ENCODE data around the gene GNG8. TPM values are rescaled to one million over a fixed set of nuclear protein-coding genes. Genes with fewer than 3 reads are reported as not detected.

GNG8 gene
- total and polyA plus RNA-seq, 7 donors, result not detected

DNA sequence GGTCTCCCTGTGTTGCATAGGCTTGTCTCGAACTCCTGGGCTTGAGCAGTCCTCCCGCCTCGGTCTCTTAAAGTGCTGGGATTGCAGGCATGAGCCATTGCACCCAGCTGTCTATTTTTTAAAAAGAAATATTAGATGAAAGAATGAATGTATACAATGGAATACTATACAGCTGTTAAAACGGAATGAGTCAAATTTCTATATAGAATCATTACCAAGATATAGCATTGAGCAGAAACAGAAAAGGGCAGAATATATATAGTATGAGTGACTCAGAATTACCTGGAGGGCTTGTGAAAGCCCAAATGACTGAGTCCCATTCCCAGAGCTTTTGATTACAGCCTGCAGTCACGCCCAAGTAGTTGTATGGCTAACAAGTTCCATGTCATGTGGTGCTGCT is 20.5 kb upstream of the GNG8 start:
- peaks cover 0 to 17% (median 5%) of the 10 kb centered on the region in 4 donors for H3K36me3 ChIP-seq
- H3K27ac ChIP-seq, result peak overlapping the region; percentile 12 to 99 (median 90)
- H3K9me3 ChIP-seq, result no peaks in the 10 kb centered on the region
- no peak overlapping the region for H3K4me3 ChIP-seq
- DNase-seq, result no peak
- 87 to 94% methylated on average over 5 of the region's 5 CpGs for WGBS, 2 donors
- H3K4me1 ChIP-seq, result peaks cover 0 to 71% (median 57%) of the 10 kb centered on the region in 4 donors
- TF ChIP-seq POLR2A (IDR thresholded peaks at IDR 0.05) (no peak), EP300 (IDR thresholded peaks at IDR 0.05) (no peak), POLR2AphosphoS5 (IDR thresholded peaks at IDR 0.05) (no peak)
- TF ChIP-seq, protein P1, sequence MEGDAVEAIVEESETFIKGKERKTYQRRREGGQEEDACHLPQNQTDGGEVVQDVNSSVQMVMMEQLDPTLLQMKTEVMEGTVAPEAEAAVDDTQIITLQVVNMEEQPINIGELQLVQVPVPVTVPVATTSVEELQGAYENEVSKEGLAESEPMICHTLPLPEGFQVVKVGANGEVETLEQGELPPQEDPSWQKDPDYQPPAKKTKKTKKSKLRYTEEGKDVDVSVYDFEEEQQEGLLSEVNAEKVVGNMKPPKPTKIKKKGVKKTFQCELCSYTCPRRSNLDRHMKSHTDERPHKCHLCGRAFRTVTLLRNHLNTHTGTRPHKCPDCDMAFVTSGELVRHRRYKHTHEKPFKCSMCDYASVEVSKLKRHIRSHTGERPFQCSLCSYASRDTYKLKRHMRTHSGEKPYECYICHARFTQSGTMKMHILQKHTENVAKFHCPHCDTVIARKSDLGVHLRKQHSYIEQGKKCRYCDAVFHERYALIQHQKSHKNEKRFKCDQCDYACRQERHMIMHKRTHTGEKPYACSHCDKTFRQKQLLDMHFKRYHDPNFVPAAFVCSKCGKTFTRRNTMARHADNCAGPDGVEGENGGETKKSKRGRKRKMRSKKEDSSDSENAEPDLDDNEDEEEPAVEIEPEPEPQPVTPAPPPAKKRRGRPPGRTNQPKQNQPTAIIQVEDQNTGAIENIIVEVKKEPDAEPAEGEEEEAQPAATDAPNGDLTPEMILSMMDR (IDR thresholded peaks at IDR 0.05), result no peak
- no peaks in the 10 kb centered on the region for H3K27me3 ChIP-seq
- intact Hi-C loops (cut with DNase I), result no loop called here

DNA sequence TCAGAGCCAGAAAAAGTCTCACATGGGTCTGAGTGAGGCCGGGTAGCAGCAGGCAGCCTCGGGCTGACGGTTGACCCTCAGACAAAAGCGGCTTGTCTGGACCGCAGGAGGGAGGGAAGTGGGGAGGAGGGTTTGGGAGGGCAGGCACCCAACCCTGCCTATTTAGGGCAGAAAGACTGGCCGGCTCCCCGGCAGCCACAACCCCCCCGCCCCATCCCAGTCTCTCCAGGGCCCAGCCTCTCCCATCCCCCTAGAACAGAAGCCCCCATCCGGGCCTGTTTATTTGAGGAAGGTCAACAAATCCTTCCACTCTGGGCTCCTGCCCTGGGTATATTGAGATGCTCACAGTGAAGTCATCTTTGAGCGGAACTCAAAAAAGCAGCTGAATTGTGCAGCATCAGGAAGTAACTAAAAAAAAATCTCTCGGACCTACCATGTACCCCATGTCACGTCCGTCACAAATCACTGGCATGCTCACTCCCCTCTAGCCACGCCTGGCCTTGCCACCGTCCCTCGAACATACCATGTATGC is 18.7 kb upstream of the GNG8 start:
- peak; percentile 80 for DNase-seq
- H3K4me1 ChIP-seq, result peaks cover 0 to 60% (median 50%) of the 10 kb centered on the region in 4 donors

DNA sequence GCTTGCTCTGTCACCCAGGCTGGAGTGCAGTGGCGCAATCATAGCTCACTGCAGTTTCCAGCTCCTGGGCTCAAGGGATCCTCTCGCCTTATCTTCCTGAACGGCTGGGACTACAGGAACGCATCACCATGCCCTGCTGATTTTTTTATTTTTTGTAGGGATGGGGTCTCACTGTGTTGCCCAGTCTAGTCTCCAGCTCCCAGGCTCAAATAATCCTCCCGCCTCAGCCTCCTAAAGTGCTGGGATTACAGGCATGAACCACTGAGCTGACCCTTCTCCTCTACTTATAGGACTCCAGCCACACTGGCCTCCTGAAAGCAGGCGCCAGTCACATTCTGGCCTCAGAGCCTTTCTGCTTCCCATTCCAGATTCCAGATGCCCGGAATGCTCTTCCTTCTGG is 14.4 kb upstream of the GNG8 start:
- intact Hi-C loops (cut with DNase I), result no loop called here
- Histone ChIP-seq H3K27me3 (peaks cover 0 to 3% (median 0%) of the 10 kb centered on the region in 3 donors), H3K4me1 (peaks cover 0 to 34% (median 30%) of the 10 kb centered on the region in 4 donors), H3K9me3 (no peaks in the 10 kb centered on the region), H3K4me3 (no peak overlapping the region), H3K36me3 (peaks cover 0 to 24% (median 9%) of the 10 kb centered on the region in 4 donors), H3K27ac (peak overlapping the region in 2 of 4 donors; percentile 30 to 37)
- 78 to 86% methylated on average over 7 of the region's 7 CpGs for WGBS, 2 donors
- no peak for DNase-seq
- TF ChIP-seq POLR2AphosphoS5 (IDR thresholded peaks at IDR 0.05) (no peak), EP300 (IDR thresholded peaks at IDR 0.05) (no peak), POLR2A (IDR thresholded peaks at IDR 0.05) (no peak)
- TF ChIP-seq, protein P1 (IDR thresholded peaks at IDR 0.05), result no peak

More for the DNA sequence above, 18.7 kb upstream of the GNG8 start:
- WGBS, 2 donors, result 34 to 47% methylated on average over 16 of the region's 16 CpGs
- Histone ChIP-seq H3K9me3 (no peaks in the 10 kb centered on the region), H3K27ac (peak overlapping the region; percentile 81 to 99 (median 83)), H3K27me3 (peaks cover 0 to 3% (median 0%) of the 10 kb centered on the region in 3 donors), H3K4me3 (peak overlapping the region; percentile 2 to 27 (median 12)), H3K36me3 (peaks cover 0 to 21% (median 5%) of the 10 kb centered on the region in 4 donors)
- intact Hi-C loops (cut with DNase I), result no loop called here
- TF ChIP-seq EP300 (IDR thresholded peaks at IDR 0.05), result no peak
- TF ChIP-seq POLR2A (IDR thresholded peaks at IDR 0.05), result peak in 1 of 2 donors; percentile 21
- TF ChIP-seq POLR2AphosphoS5 (IDR thresholded peaks at IDR 0.05), result peak; percentile 23 to 67 (median 58)
- TF ChIP-seq, protein P1 (IDR thresholded peaks at IDR 0.05), result no peak

DNA sequence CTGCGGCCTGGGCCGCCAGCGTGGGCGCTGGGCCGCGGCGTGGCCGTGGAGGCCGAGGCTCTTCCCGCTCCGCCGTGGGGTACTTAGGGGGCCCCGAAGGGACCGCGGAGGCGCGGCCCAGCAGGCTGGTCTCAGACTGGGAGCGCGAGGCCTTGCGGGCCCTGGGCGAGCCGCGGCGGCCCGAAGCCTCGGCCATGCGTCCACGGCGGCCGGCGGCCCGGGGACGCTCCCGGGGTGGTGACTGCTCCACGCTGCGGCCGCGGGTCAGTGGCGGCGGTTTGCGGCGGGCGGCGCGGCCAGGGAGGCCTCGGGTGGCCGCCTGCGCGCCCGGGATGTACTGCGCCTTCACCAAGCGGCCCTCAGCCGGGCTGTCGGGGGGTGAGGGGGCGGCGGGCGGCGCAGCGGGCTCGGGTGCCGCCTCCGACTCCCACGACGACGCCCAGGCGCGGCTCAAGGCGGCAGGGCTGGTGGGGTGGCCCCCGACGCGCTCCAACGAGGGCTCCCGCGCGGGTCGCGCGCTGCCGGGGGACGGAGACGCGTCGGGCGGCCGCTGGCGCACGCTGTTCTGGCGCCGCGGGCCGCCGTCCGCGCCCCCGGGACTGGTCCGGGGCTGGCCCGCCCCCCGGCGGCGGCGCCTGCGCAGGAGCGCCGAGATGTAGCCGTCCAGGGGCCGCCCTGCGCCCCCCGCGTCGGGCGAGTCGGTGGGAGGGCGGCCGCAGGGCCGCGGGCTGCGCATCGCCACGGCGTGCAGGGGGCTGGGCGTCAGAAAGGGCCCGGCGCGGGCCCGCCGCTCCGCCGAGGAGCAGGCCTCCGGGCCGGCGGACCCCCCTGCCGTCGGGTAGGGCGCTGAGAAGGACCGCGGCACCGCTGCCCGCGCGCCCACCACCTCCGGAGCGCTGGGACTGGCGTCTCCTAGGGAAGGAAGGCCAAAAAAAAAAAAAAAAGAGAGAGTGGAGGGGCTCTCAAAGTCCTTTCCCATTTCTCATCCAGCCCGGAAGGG is 13.3 kb upstream of the GNG8 start:
- 32 to 50% methylated on average over 144 of the region's 144 CpGs for WGBS, 2 donors
- DNase-seq, result no peak
- intact Hi-C loops (cut with DNase I), result no loop called here

More for the DNA sequence above, 13.3 kb upstream of the GNG8 start:
- TF ChIP-seq, protein P1 (IDR thresholded peaks at IDR 0.05), result no peak
- TF ChIP-seq POLR2AphosphoS5 (IDR thresholded peaks at IDR 0.05), result no peak
- TF ChIP-seq POLR2A (IDR thresholded peaks at IDR 0.05), result no peak
- TF ChIP-seq EP300 (IDR thresholded peaks at IDR 0.05), result no peak
- no peaks in the 10 kb centered on the region for H3K9me3 ChIP-seq
- peaks cover 0 to 33% (median 31%) of the 10 kb centered on the region in 4 donors for H3K4me1 ChIP-seq
- H3K27ac ChIP-seq, result peak overlapping the region in 2 of 4 donors; percentile 37 to 39
- peaks cover 0 to 3% (median 0%) of the 10 kb centered on the region in 3 donors for H3K27me3 ChIP-seq
- H3K4me3 ChIP-seq, result no peak overlapping the region
- peaks cover 0 to 24% (median 9%) of the 10 kb centered on the region in 4 donors for H3K36me3 ChIP-seq
